OCI-LY3 (cell line): ENCODE data around the gene ZNF343.

ENCODE experiments used
- H2AFZ ChIP-seq: fragments of 200-600, 300-600 bp; shearing (Covaris generic); 2 replicates; pipeline ENCODE4 v1.6.0; 2014; ENCODE audit warnings: antibody characterized with exemption, low read depth, low read length
- H3K27ac ChIP-seq: fragments of 200-600, 300-600 bp; sonication (generic); 2 replicates; pipeline ENCODE4 v1.5.1; 2014; ENCODE audit warnings: mild to moderate bottlenecking, low read length, moderate library complexity, mixed read lengths
- H3K27me3 ChIP-seq: fragments of 200-600, 300-600 bp; sonication (generic); 2 replicates; pipeline ENCODE4 v1.6.1; 2014; ENCODE audit warnings: low read depth, low read length, mixed read lengths
- H3K36me3 ChIP-seq: fragments of 200-600, 300-600 bp; sonication (generic); replicated peaks from 2 replicates; pipeline ENCODE3; 2014; ENCODE audit warnings: low read depth, low read length, mixed read lengths
- H3K4me1 ChIP-seq: fragments of 300-600, 200-600 bp; sonication (generic); 2 replicates; pipeline ENCODE4 v1.6.1; 2014; ENCODE audit warnings: low read length, mixed read lengths
- H3K4me2 ChIP-seq: fragments of 200-600, 300-600 bp; sonication (generic); 2 replicates; pipeline ENCODE4 v1.6.1; 2014; ENCODE audit warnings: low read length, mixed read lengths
- H3K4me3 ChIP-seq: fragments of 300-600, 200-600 bp; sonication (generic); 2 replicates; pipeline ENCODE4 v1.5.1; 2014; ENCODE audit warnings: antibody characterized with exemption, mild to moderate bottlenecking, low read length, moderate library complexity
- H3K79me2 ChIP-seq: fragments of 300-600, 200-600 bp; shearing (Covaris generic); 2 replicates; pipeline ENCODE4 v1.6.1; 2014; ENCODE audit warnings: mild to moderate bottlenecking, low read length, mixed read lengths
- H3K9ac ChIP-seq: fragments of 300-600, 200-600 bp; shearing (Covaris generic); 2 replicates; pipeline ENCODE4 v1.6.0; 2014; ENCODE audit warnings: mild to moderate bottlenecking, low read length, moderate library complexity
- H3K9me3 ChIP-seq: fragments of 200-600, 300-600 bp; shearing (Covaris generic); 2 replicates; pipeline ENCODE4 v1.6.1; 2014; ENCODE audit warnings: low read length, mixed read lengths; ENCODE audit not compliant: insufficient read depth
- H4K20me1 ChIP-seq: fragments of 200-600, 300-600 bp; sonication (generic); 2 replicates; pipeline ENCODE4 v1.6.1; 2016; ENCODE audit warnings: low read length, mixed read lengths; ENCODE audit not compliant: insufficient read depth
- EZH2phosphoT487 ChIP-seq: fragments of 200-600 bp; shearing (Covaris generic); IDR thresholded peaks from 2 replicates; pipeline ENCODE4 v1.6.1; 2018; ENCODE audit warnings: antibody characterized with exemption, mixed run types, low read depth
- TF ChIP-seq, protein P1 (sequence below): fragments of 200-600, 300-600 bp; sonication (generic); IDR thresholded peaks from 2 replicates; pipeline ENCODE4 v1.5.1; 2014; ENCODE audit warnings: antibody characterized with exemption, low read length, low read depth

Gene ZNF343

GRCh38 chr20:2519115-2519809, 10.5 kb upstream of the ZNF343 start:
- H3K9me3 ChIP-seq = no peaks in the 10 kb centered on the region
- H3K4me3 ChIP-seq = no peak overlapping the region
- H3K27ac ChIP-seq = no peak overlapping the region
- no peaks in the 10 kb centered on the region for H4K20me1 ChIP-seq
- no peak overlapping the region for H3K9ac ChIP-seq
- no peaks in the 10 kb centered on the region for H3K79me2 ChIP-seq
- no peaks in the 10 kb centered on the region for H3K36me3 ChIP-seq
- no peak overlapping the region for H3K4me2 ChIP-seq
- peaks cover 3% of the 10 kb centered on the region; the same call in 1 of the 2 replicates for H3K4me1 ChIP-seq
- TF ChIP-seq, protein P1, sequence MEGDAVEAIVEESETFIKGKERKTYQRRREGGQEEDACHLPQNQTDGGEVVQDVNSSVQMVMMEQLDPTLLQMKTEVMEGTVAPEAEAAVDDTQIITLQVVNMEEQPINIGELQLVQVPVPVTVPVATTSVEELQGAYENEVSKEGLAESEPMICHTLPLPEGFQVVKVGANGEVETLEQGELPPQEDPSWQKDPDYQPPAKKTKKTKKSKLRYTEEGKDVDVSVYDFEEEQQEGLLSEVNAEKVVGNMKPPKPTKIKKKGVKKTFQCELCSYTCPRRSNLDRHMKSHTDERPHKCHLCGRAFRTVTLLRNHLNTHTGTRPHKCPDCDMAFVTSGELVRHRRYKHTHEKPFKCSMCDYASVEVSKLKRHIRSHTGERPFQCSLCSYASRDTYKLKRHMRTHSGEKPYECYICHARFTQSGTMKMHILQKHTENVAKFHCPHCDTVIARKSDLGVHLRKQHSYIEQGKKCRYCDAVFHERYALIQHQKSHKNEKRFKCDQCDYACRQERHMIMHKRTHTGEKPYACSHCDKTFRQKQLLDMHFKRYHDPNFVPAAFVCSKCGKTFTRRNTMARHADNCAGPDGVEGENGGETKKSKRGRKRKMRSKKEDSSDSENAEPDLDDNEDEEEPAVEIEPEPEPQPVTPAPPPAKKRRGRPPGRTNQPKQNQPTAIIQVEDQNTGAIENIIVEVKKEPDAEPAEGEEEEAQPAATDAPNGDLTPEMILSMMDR = no peak
- TF ChIP-seq EZH2phosphoT487 = no peak
- peaks cover 10% of the 10 kb centered on the region for H3K27me3 ChIP-seq
- no peak overlapping the region for H2AFZ ChIP-seq

DNA sequence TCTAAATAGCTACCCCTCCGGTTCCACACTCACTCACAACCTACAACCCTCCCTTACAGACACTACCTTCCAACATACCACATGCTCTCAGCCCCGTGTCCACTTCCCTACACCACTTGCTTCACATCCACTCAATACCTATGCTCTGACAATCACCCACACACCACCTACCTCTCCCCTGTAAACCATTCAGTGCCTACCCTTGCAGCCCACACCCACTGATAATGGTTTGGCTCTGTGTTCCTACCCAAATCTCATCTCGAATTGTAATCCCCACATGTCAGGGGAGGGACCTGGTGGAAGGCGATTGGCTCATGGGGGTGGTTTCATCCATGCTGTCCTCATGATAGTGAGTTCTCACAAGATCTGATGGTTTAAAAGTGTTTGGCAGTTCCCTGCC, 9.8 kb upstream of the ZNF343 start:
- no peak overlapping the region for H3K27ac ChIP-seq
- H4K20me1 ChIP-seq = no peaks in the 10 kb centered on the region
- H3K4me2 ChIP-seq = no peak overlapping the region
- H3K79me2 ChIP-seq = no peaks in the 10 kb centered on the region
- H3K36me3 ChIP-seq = no peaks in the 10 kb centered on the region
- H3K27me3 ChIP-seq = peaks cover 10% of the 10 kb centered on the region
- no peak overlapping the region for H3K4me3 ChIP-seq
- no peaks in the 10 kb centered on the region for H3K4me1 ChIP-seq
- H2AFZ ChIP-seq = no peak overlapping the region
- H3K9me3 ChIP-seq = no peaks in the 10 kb centered on the region
- TF ChIP-seq EZH2phosphoT487 = no peak
- TF ChIP-seq, protein P1 = no peak
- no peak overlapping the region for H3K9ac ChIP-seq

DNA sequence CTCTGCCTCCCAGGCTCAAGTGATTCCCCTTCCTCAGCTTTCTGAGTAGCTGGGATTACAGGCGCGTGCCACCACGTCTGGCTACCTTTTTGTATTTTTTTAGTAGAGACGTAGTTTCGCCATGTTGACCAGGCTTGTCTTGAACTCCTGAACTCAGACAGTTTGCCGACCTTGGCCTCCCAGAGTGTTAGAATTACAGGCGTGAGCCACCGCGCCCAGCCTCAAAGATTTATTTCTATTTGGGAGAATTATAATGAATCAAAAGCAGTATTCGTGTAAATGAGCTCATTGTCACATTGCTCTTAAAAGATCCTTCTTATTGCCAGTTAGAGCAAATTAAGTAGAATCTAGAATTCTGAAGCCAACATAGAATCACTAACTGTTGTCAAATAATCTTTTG, 9.4 kb upstream of the ZNF343 start:
- H2AFZ ChIP-seq = no peak overlapping the region
- H3K9me3 ChIP-seq = no peaks in the 10 kb centered on the region
- peaks cover 10% of the 10 kb centered on the region for H3K27me3 ChIP-seq
- no peaks in the 10 kb centered on the region for H4K20me1 ChIP-seq
- H3K9ac ChIP-seq = no peak overlapping the region
- no peaks in the 10 kb centered on the region for H3K36me3 ChIP-seq
- no peaks in the 10 kb centered on the region for H3K79me2 ChIP-seq
- no peak for TF ChIP-seq EZH2phosphoT487
- TF ChIP-seq, protein P1 = no peak
- H3K4me3 ChIP-seq = no peak overlapping the region
- no peak overlapping the region for H3K4me2 ChIP-seq
- no peaks in the 10 kb centered on the region for H3K4me1 ChIP-seq
- H3K27ac ChIP-seq = no peak overlapping the region

DNA sequence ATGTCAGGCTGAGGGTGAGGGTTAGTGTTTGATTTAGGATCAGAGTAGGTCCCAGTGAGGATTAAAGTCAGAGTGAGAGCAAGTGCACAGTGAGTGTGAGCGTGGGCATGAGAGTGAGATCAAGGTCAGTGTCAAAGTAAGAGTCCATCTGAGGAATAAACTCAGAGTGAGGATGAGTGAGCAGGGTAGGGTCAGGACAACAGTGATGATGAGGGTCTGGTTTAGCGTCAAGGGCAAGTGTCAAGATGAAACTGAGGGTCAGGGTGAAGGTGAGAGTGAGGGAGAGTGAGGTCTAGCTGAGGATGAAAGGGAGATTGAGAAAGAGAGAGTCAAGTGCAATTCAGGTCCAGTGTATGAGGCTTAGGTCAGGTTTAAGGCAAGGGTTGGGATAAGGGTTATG, 7.7 kb upstream of the ZNF343 start:
- H3K27me3 ChIP-seq = peaks cover 10% of the 10 kb centered on the region
- no peak overlapping the region for H3K4me3 ChIP-seq
- no peaks in the 10 kb centered on the region for H3K9me3 ChIP-seq
- H4K20me1 ChIP-seq = no peaks in the 10 kb centered on the region
- no peak overlapping the region for H3K4me2 ChIP-seq
- H2AFZ ChIP-seq = no peak overlapping the region
- no peak overlapping the region for H3K9ac ChIP-seq
- no peaks in the 10 kb centered on the region for H3K79me2 ChIP-seq
- H3K4me1 ChIP-seq = no peaks in the 10 kb centered on the region
- H3K36me3 ChIP-seq = no peaks in the 10 kb centered on the region
- no peak overlapping the region for H3K27ac ChIP-seq
- TF ChIP-seq EZH2phosphoT487 = no peak
- TF ChIP-seq, protein P1 = no peak
